SH-SY5Y (cell line): ENCODE results near the gene ABR.

ENCODE experiments used
- GATA2 ChIP-seq: IDR thresholded peaks from 2 replicates; pipeline ENCODE4 v1.6.1; 2011; ENCODE audit warnings: mild to moderate bottlenecking, low read depth, low read length
- GATA3 ChIP-seq: IDR thresholded peaks from 2 replicates; pipeline ENCODE4 v1.6.1; 2011; ENCODE audit warnings: low read depth, mild to moderate bottlenecking, low read length, moderate library complexity

GRCh38 chr17:1183171-1183873 lies 3.5 kb upstream of the ABR start:
- TF ChIP-seq GATA2 = no peak
- no peak for TF ChIP-seq GATA3
